AG04449 (cell line): ENCODE data around the gene ARL5C.

Experiments used
- CTCF ChIA-PET: fragments of 350-600 bp; formaldehyde crosslinking; extraction: SDS; loops from one replicate; lab custom pipeline; 2021; ENCODE audit warnings: antibody characterized with exemption; lab: Yijun Ruan, JAX
- POLR2A ChIA-PET: fragments of 400-600, 350-600 bp; formaldehyde crosslinking; extraction: SDS; loops from one replicate; lab custom pipeline; 2020; ENCODE audit warnings: antibody characterized with exemption, inconsistent platforms; lab: Yijun Ruan, JAX
- DNase-seq: peaks from one replicate; pipeline ENCODE4 v3.0.0-alpha.2; 2010; ENCODE audit warnings: low read depth, low spot score
- H3K4me3 ChIP-seq: 2 replicates; pipeline ENCODE4 v1.5.1; 2011; ENCODE audit warnings: low read depth, mild to moderate bottlenecking, control low read depth, low read length
- CTCF ChIP-seq: IDR thresholded peaks from one replicate; pipeline ENCODE4 v1.5.1; 2011; ENCODE audit warnings: mild to moderate bottlenecking, moderate library complexity, low read length, control low read depth, inconsistent platforms; ENCODE audit not compliant: insufficient read depth; ENCODE audit errors: missing control alignments

The ARL5C gene

DNA sequence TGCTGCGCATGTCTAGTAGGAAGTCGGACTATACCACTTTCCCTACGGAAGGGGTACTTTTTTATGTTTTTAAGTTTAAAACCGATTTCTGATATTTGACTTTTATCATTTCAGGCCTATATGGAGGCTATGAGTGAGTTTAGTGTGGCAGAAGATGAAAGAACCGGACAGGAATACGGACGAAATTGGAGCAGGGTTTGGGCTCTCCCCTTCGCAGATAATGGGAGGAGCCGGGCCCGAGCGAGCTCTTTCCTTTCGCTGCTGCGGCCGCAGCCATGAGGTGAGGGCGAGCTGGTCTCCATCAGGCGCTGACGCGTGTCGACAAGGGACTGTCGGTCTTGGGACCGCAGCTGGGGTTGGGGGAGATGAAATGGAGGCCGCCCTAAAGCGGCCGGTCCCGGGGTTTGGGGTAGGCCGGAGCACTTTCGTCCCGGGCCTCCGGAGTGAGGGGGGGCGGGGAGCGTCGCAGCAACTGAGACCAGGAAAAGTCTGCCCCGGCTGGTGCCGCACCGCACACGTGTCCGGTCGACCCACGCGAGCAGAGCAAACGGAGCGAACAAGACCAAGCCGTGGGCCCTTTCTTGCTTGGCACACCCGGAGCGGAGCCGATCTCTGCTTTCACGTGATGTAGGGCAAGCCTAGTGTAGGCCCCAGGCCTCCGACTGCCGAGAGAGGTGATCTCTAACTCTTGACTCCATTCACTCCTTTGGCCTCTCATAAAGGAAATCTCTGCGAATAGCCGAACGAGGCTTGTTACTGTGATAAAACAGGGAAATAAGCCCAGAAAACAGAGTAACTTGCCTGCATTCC is 34.3 kb upstream of the ARL5C start, which contains the start of gene RPL19:
TSS of gene RPL19 (plus strand) at position 214 of the 810 bp plus-strand sequence. CDS start at position 276, 62 bp downstream.
- CTCF ChIA-PET = interaction anchor here (1.1 to 13.8 kb wide), 4 partner anchors 26 to 217 kb away, joined by 4 to 429 read pairs (median 10); no protein-coding TSS in a partner anchor
- H3K4me3 ChIP-seq = peak within 1 kb of the TSS; percentile 95
- no peak for TF ChIP-seq CTCF
- no peak for DNase-seq
- POLR2A ChIA-PET = interaction anchor here (0.6 to 1.6 kb wide), 18 partner anchors 9 to 426 kb away, joined by 3 to 13 read pairs (median 4); partner anchors contain the start of gene RPL23

- CTCF ChIA-PET = interaction anchor here (1.1 to 13.8 kb wide), 4 partner anchors 25 to 217 kb away, joined by 4 to 429 read pairs (median 10); no protein-coding TSS in a partner anchor
- POLR2A ChIA-PET = interaction anchor here (0.6 to 1.6 kb wide), 18 partner anchors 9 to 425 kb away, joined by 3 to 13 read pairs (median 4); partner anchors contain the start of gene RPL23
Observed at GRCh38 chr17:39199820-39200069, 33.8 kb upstream of the ARL5C start.

GRCh38 chr17:39198186-39198566 is 32.2 kb upstream of the ARL5C start:
- ChIA-PET CTCF (interaction anchor here (1.0 to 13.8 kb wide), 4 partner anchors 24 to 215 kb away, joined by 3 to 429 read pairs (median 10); no protein-coding TSS in a partner anchor), POLR2A (interaction anchor here (0.6 kb wide), 1 partner anchor 44 kb away, joined by 3 read pairs; no protein-coding TSS in a partner anchor)
- no peak for TF ChIP-seq CTCF
- no peak for DNase-seq
- peak overlapping the region; percentile 78; the same call in 1 of the 2 replicates for H3K4me3 ChIP-seq

More at GRCh38 chr17:39199820-39200069, 33.8 kb upstream of the ARL5C start:
- H3K4me3 ChIP-seq = peak overlapping the region; percentile 95
- peak; percentile 73 for DNase-seq
- TF ChIP-seq CTCF = no peak

DNA sequence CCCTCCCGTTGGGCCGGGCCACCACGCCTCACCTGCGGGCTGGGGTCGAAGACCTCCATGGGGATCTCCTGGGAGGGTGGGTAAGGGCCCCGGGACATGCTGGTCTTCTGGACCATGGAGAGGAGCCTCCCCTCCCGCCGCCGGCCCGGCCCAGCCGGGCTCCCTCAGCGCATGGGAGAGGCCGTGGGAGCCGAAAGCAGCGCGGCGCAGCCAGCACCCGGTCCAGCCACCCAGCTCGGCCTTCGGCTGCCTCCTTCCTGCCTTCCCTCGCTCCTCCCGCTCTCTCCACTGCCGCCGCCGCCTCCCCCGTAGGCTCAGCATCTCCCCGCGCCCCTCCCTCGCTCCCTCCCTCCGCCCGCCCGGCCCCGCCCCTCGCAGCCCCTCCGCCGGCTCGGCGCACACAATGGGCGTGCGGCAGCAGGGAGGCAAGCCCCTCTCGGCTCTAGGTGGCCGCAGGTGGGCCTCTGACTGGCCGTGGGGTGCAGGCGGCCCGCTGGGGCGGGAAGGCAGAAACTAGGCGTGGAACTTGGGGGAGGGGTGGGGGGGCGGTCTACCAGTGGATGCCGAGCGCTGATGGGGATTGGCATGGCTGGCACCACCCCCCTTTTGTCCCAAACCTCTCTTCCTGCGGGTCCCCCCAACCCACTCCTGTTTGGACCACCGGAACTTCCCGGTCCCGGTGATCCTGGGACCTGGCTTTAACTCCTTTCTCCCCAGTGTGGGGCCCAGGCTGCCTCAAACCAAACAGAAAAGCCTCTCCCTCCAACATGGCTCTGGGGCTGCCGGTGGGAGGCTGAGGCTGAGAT is 31.6 kb upstream of the ARL5C start, which contains the start of gene CACNB1:
TSS of gene CACNB1 (minus strand) at position 290 of the 806 bp plus-strand sequence. CDS start at position 116, 174 bp downstream.
- POLR2A ChIA-PET = no interaction called here
- no peak for TF ChIP-seq CTCF
- CTCF ChIA-PET = interaction anchor here (1.0 to 13.8 kb wide), 7 partner anchors 22 to 215 kb away, joined by 3 to 429 read pairs (median 6); no protein-coding TSS in a partner anchor
- no peak for DNase-seq
- H3K4me3 ChIP-seq = peak within 1 kb of the TSS; percentile 78

- CTCF ChIA-PET = interaction anchor here (1.0 to 9.2 kb wide), 6 partner anchors 11 to 213 kb away, joined by 3 to 76 read pairs (median 8); no protein-coding TSS in a partner anchor
- POLR2A ChIA-PET = no interaction called here
- TF ChIP-seq CTCF = no peak
- H3K4me3 ChIP-seq = peak overlapping the region; percentile 78
- no peak for DNase-seq
Observed at GRCh38 chr17:39196808-39197291, 30.9 kb upstream of the ARL5C start.
